Lower lobe of right lung (tissue), 2 donors: ENCODE data around the gene RIMBP3C. TPM values are rescaled to one million over a fixed set of nuclear protein-coding genes. Genes with fewer than 3 reads are reported as not detected.
A peak's percentile ranks its signal among the peaks of the same experiment; 100 is the strongest.
"Not testable (repeated sequence)": the region's sequence is repeated elsewhere in the genome, so short reads cannot be mapped to it uniquely, and the experiment has no call there.

Experiments used
- ATAC-seq, 2 donors: fragments of 200-7000 bp; cut with Tn5 transposase; one replicate each; pipeline ENCODE4 v1.9.1; 2020 to 2022; ENCODE audit warnings: mild to moderate bottlenecking in 2 of 2, moderate library complexity in 2 of 2
- DNase-seq: peaks from one replicate; pipeline ENCODE4 v3.0.0-alpha.2; 2020
- H3K27ac ChIP-seq: fragments of 200-600 bp; one replicate; pipeline ENCODE4 v1.8.0; 2022
- H3K27me3 ChIP-seq: fragments of 200-600 bp; one replicate; pipeline ENCODE4 v1.8.0; 2022; ENCODE audit warnings: low read depth
- H3K36me3 ChIP-seq: fragments of 200-600 bp; one replicate; pipeline ENCODE4 v1.8.0; 2022; ENCODE audit warnings: mild to moderate bottlenecking
- H3K4me1 ChIP-seq: fragments of 200-600 bp; one replicate; pipeline ENCODE4 v1.8.0; 2022
- H3K4me3 ChIP-seq: fragments of 200-600 bp; one replicate; pipeline ENCODE4 v1.8.0; 2022; ENCODE audit warnings: mild to moderate bottlenecking
- H3K9me3 ChIP-seq: fragments of 200-600 bp; one replicate; pipeline ENCODE4 v1.8.0; 2022
- intact Hi-C: fragments of 100-400 bp; cut with DNase I; formaldehyde crosslinking; loops from one replicate; pipeline ENCODE4 v1.11.0; 2022
- total RNA-seq: library from RNA; stranded (reverse); fragmentation: NEBNext Ultra II Directional; extraction: Animal tissue kit (Norgen Biotek cat#: 25700); gene quantifications from one replicate; pipeline ENCODE4 v1.2.1, GENCODE V29; 2021
- TF ChIP-seq, protein P1 (sequence below): fragments of 200-600 bp; IDR thresholded peaks from one replicate; pipeline ENCODE4 v1.8.0; 2022; ENCODE audit warnings: antibody characterized with exemption, mild to moderate bottlenecking
- donor health status: DM: no; HTN: yes; CAD: no; lungs with severe emphysema.

The RIMBP3C gene
- total RNA-seq, 1 donor from 2014 or later = 0.47 TPM

GRCh38 chr22:21567456-21568346 is 16.4 kb upstream of the RIMBP3C start, which contains the start of gene UBE2L3:
Gene UBE2L3, plus strand, starts transcription at chr22:21567714. Its CDS starts 31 bp downstream, at chr22:21567745.
- TF ChIP-seq, protein P1, sequence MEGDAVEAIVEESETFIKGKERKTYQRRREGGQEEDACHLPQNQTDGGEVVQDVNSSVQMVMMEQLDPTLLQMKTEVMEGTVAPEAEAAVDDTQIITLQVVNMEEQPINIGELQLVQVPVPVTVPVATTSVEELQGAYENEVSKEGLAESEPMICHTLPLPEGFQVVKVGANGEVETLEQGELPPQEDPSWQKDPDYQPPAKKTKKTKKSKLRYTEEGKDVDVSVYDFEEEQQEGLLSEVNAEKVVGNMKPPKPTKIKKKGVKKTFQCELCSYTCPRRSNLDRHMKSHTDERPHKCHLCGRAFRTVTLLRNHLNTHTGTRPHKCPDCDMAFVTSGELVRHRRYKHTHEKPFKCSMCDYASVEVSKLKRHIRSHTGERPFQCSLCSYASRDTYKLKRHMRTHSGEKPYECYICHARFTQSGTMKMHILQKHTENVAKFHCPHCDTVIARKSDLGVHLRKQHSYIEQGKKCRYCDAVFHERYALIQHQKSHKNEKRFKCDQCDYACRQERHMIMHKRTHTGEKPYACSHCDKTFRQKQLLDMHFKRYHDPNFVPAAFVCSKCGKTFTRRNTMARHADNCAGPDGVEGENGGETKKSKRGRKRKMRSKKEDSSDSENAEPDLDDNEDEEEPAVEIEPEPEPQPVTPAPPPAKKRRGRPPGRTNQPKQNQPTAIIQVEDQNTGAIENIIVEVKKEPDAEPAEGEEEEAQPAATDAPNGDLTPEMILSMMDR = no peak
- intact Hi-C loops = no loop called here
- Histone ChIP-seq H3K9me3 (no peaks in the 10 kb centered on the region), H3K4me3 (peak within 1 kb of the TSS; percentile 95), H3K27ac (peak within 1 kb of the TSS; percentile 93), H3K27me3 (no peaks in the 10 kb centered on the region), H3K36me3 (no peaks in the 10 kb centered on the region), H3K4me1 (peaks cover 40% of the 10 kb centered on the region)
- DNase-seq = peak; percentile 90
- ATAC-seq = peak; percentile 95 to 96

GRCh38 chr22:21564411-21564810 is 13.2 kb upstream of the RIMBP3C start:
- Histone ChIP-seq H3K36me3 (no peaks in the 10 kb centered on the region), H3K27me3 (no peaks in the 10 kb centered on the region), H3K9me3 (no peaks in the 10 kb centered on the region), H3K4me1 (peaks cover 12% of the 10 kb centered on the region), H3K4me3 (no peak overlapping the region), H3K27ac (no peak overlapping the region)
- TF ChIP-seq, protein P1 = no peak
- intact Hi-C loops = no loop called here
- ATAC-seq (no peak), DNase-seq (no peak)

DNA sequence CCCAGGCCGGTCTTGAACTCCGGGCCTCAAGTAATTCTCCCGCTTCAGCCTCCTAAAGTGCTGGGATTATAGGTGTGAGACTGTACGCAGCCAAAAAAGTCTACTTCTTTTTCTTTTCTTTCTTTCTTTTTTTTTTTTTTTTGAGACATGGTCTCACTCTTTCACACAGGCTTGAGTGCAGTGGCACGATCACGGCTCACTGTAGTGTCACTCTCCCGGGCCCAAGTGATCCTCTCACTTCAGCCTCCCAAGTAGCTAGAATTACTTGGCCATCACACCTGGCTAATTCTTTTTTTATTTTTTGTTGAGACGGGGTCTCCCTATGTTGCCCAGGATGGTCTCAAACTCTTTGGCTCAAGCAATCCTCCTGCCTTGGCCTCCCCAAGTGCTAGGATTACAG is 12.7 kb upstream of the RIMBP3C start:
- intact Hi-C loops = no loop called here
- Histone ChIP-seq H3K27me3 (no peaks in the 10 kb centered on the region), H3K36me3 (no peaks in the 10 kb centered on the region), H3K4me1 (peaks cover 7% of the 10 kb centered on the region), H3K9me3 (no peaks in the 10 kb centered on the region), H3K4me3 (no peak overlapping the region), H3K27ac (no peak overlapping the region)
- DNase-seq (no peak), ATAC-seq (no peak)
- TF ChIP-seq, protein P1 = no peak

DNA sequence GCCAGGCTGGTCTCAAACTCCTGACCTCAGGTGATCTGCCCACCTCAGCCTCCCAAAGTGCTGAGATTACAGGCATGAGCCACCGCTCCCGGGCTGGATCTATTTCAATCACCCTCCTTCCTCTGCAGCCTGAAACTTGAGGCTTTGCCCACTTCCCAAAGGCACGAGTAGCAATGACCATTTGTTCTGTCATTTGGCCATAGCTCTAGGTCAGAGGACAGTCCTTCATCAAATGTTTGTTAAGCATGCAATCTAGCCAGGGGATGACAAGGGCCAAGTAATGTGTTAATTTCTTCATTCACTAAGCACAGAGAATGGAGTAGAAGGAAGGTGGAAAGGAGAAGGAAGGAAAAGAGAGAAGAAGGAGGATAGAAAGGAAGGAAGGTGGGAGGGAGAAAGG is 9.4 kb upstream of the RIMBP3C start:
- ATAC-seq, H3K36me3 ChIP-seq, H3K27me3 ChIP-seq, H3K4me3 ChIP-seq, H3K27ac ChIP-seq, H3K4me1 ChIP-seq, DNase-seq, H3K9me3 ChIP-seq, intact Hi-C loops: not testable (repeated sequence)

DNA sequence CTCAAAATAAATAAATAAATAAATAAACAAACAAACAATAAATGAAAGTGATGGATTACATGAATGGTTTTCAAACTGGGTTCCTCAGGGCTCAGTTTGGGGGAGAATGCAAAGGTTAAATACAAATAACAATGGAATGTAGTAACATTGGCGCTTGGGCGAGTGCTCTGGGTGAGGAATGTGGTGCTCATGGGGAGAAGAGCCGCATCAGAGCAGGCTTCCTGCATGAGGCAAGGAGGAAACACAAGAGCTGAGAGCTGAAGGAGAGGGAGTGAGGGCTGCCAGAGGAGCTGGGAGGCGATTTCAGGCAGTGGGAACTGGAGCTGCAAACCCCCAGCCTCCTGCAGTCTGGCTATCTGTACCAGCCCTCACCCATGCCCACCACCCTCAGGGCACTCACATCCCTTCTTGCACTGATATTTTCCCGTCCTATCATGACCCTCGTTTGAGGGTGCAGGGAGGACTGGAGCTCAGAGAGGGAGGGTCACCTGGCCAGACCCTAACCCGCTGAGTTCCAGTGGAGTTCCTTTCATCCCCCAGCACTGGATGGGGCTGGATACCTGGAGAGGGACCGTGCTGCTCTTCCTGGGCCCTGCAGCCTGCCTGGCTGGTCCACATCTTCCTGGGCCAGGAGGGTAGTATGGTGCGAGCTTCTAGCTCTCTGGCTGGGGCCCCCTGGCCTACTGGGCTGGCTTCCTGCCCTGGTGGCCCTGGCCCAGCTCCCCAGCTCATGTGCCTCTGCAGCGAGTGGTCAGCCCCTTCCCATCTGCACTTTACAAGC is 8.3 kb upstream of the RIMBP3C start:
- H3K9me3 ChIP-seq, H3K27me3 ChIP-seq, H3K4me1 ChIP-seq, H3K4me3 ChIP-seq, DNase-seq, H3K27ac ChIP-seq, intact Hi-C loops, H3K36me3 ChIP-seq: not testable (repeated sequence)
- ATAC-seq = peak in 1 of 2 donors; percentile 41

DNA sequence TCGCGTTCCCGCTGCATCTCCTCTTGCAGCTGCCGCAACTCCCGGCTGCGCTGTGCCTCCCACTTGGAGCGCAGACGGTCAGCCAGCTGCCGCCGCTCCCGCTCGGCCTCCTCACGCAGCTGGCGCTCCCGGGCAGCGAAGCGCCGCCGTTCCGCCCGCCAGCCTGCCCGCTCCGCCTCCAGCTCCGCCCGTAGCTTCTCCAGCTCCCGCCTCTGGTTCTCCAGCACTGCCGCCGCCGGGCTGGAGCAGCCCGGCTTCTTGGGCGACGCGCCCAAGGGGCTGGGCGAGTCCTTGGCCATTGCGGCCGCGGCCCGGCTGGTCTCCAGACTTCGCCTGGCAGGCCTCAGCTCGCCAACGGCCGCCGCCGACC is 598 bp downstream of the RIMBP3C start:
- H3K4me3 ChIP-seq, H3K27ac ChIP-seq, H3K9me3 ChIP-seq, H3K27me3 ChIP-seq, H3K36me3 ChIP-seq, DNase-seq, H3K4me1 ChIP-seq, intact Hi-C loops: not testable (repeated sequence)
- peak; percentile 82 to 89 for ATAC-seq

DNA sequence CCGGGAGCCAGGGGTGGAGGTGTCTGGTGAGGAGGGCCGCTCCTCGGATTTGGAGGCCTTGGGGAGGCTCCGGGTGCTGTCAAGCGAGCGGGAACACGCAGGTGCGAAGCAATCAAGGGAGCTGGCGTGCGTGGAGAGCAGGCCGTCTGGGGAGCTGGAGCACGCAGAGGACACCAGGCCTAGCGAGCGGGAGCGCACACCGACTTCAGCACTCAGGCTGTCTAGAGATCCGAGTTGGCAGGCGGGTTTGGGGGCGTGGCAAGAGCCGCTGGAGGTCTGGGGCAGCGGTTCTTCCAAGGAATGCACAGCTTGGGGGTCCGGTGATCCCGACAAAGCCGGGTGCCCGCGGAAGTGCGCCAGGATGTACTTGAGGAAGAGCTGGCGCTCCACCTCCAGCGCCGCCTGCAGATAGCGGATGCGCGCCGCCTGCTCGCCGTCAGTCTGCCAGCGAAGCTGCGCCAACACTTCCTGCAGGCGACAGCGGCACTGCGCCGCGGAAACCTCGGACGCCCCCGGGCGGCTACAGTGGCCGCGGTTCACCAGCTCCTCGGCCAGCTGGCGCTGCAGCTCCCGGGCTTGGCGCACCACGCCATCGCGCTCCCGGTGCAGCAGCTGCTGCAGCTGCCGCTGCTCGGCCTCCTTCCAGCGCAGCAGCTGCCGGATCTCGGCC is 1.1 kb downstream of the RIMBP3C start:
- H3K4me3 ChIP-seq, H3K9me3 ChIP-seq, H3K27ac ChIP-seq, DNase-seq, H3K36me3 ChIP-seq, H3K27me3 ChIP-seq, intact Hi-C loops, H3K4me1 ChIP-seq: not testable (repeated sequence)
- ATAC-seq = peak; percentile 83

DNA sequence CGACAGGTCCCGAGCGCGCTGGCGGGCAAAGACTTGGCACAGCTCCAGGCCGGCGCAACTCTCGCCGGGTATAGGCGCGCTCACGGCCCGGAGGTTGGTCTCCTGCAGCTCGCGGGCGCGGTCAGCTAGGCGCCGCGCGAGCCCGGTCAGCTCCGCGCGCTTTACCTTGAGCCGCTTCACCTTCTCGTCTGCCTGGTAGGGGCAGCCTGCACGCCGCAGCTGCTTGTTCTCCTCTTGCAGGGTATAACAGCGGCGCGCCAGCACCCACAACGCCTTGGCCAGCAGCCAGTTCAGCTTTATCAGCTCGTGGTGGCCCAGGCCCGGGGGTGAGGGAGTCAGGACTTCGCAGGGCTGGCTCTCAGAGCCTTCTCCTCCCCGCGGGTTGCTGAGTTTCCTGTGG is 1.7 kb downstream of the RIMBP3C start:
- H3K36me3 ChIP-seq, H3K27me3 ChIP-seq, H3K4me1 ChIP-seq, H3K27ac ChIP-seq, H3K4me3 ChIP-seq, DNase-seq, H3K9me3 ChIP-seq, intact Hi-C loops: not testable (repeated sequence)
- peak; percentile 55 to 59 for ATAC-seq

- not testable (repeated sequence) for H3K27me3 ChIP-seq, DNase-seq
These were observed 6.6 kb downstream of the RIMBP3C start for GRCh38 chr22:21544432-21545322.

More at GRCh38 chr22:21544432-21545322, 6.6 kb downstream of the RIMBP3C start:
- H3K4me1 ChIP-seq, H3K27ac ChIP-seq, H3K9me3 ChIP-seq, intact Hi-C loops, H3K4me3 ChIP-seq, H3K36me3 ChIP-seq: not testable (repeated sequence)
- peak in 1 of 2 donors; percentile 40 for ATAC-seq
